PC-3 (cell line): ENCODE data around the gene TMEFF2. TPM values are rescaled to one million over a fixed set of nuclear protein-coding genes. Genes with fewer than 3 reads are reported as not detected.

Experiments used
- ATAC-seq: fragments of 200-7000 bp; cut with Tn5 transposase; 2 replicates; pipeline ENCODE4 v1.9.1; 2020; ENCODE audit warnings: mild to moderate bottlenecking, moderate library complexity
- BruUV-seq: library from RNA; stranded (reverse); fragments of 400-500 nt; replicated peaks from 2 replicates; lab custom pipeline; 2021; lab: Mats Ljungman, UMichigan
- CTCF ChIA-PET: fragments of 300-600 bp; sonication (Branson Sonifier 250); formaldehyde crosslinking; loops from one replicate; lab custom pipeline; 2022; ENCODE audit warnings: antibody characterized with exemption; lab: Charles Lee
- POLR2A ChIA-PET: fragments of 300-600 bp; sonication (Branson Sonifier 250); formaldehyde crosslinking; loops from one replicate; lab custom pipeline; 2022; ENCODE audit warnings: antibody characterized with exemption; ENCODE audit not compliant: unreplicated experiment; lab: Charles Lee
- DNase-seq: peaks from one replicate; pipeline ENCODE4 v3.0.0-alpha.2; 2015
- H2AFZ ChIP-seq: fragments of 300-600 bp; sonication (generic); 2 replicates; pipeline ENCODE4 v1.6.0; 2016; ENCODE audit warnings: antibody characterized with exemption, low read length
- H3F3A ChIP-seq: fragments of 300-600 bp; sonication (generic); one replicate; pipeline ENCODE4 v1.6.0; 2017; ENCODE audit warnings: antibody characterized with exemption, low read length, control low read depth, mild to moderate bottlenecking; ENCODE audit not compliant: unreplicated experiment
- H3K27ac ChIP-seq: fragments of 300-600 bp; sonication (generic); 2 replicates; pipeline ENCODE4 v1.5.1; 2016; ENCODE audit warnings: mild to moderate bottlenecking, low read length
- H3K27me3 ChIP-seq: fragments of 300-600 bp; sonication (generic); 2 replicates; pipeline ENCODE4 v1.6.1; 2016; ENCODE audit warnings: low read length, mixed read lengths
- H3K36me3 ChIP-seq: fragments of 300-600 bp; sonication (generic); 2 replicates; pipeline ENCODE4 v1.6.1; 2016; ENCODE audit warnings: low read depth, mixed run types, low read length, mixed read lengths
- H3K4me1 ChIP-seq: fragments of 300-600 bp; sonication (generic); 2 replicates; pipeline ENCODE4 v1.5.1; 2016; ENCODE audit warnings: low read length; ENCODE audit not compliant: insufficient read depth
- H3K4me2 ChIP-seq: fragments of 300-600 bp; sonication (generic); 2 replicates; pipeline ENCODE4 v1.6.0; 2016; ENCODE audit warnings: low read length
- H3K4me3 ChIP-seq: fragments of 300-600 bp; sonication (generic); 2 replicates; pipeline ENCODE4 v1.5.1; 2016; ENCODE audit warnings: mild to moderate bottlenecking, low read length, mixed read lengths
- H3K79me2 ChIP-seq: fragments of 300-600 bp; sonication (generic); 2 replicates; pipeline ENCODE4 v1.6.1; 2017; ENCODE audit warnings: low read length, mixed read lengths
- H3K9ac ChIP-seq: fragments of 300-600 bp; sonication (generic); 2 replicates; pipeline ENCODE4 v1.6.0; 2016; ENCODE audit warnings: mild to moderate bottlenecking, low read length
- H3K9me2 ChIP-seq: fragments of 300-600 bp; sonication (generic); replicated peaks from 2 replicates; pipeline ENCODE4 v1.6.1; 2016; ENCODE audit warnings: mixed run types, low read length, mixed read lengths
- H3K9me3 ChIP-seq: fragments of 300-600 bp; sonication (generic); 2 replicates; pipeline ENCODE4 v1.6.1; 2016; ENCODE audit warnings: low read length, mixed read lengths
- H4K20me1 ChIP-seq: fragments of 300-600 bp; sonication (generic); 2 replicates; pipeline ENCODE4 v1.6.1; 2016; ENCODE audit warnings: low read length, mixed read lengths
- EZH2 ChIP-seq: fragments of 300-600 bp; sonication (generic); IDR thresholded peaks from one replicate; pipeline ENCODE4 v1.6.1; 2017; ENCODE audit warnings: antibody characterized with exemption, mild to moderate bottlenecking, low read length; ENCODE audit not compliant: unreplicated experiment
- EZH2phosphoT487 ChIP-seq: fragments of 300-600 bp; sonication (generic); IDR thresholded peaks from 2 replicates; pipeline ENCODE4 v1.6.1; 2018; ENCODE audit warnings: mild to moderate bottlenecking, antibody characterized with exemption, low read length, borderline replicate concordance
- intact Hi-C: fragments of 100-400 bp; cut with micrococcal nuclease; formaldehyde crosslinking; loops from 2 replicates; pipeline ENCODE4 v1.9.0; 2023
- total RNA-seq: library from RNA; depleted of rRNA; stranded (reverse); fragments of >200 nt; gene quantifications from 2 replicates; pipeline ENCODE4 v1.2.3, GENCODE V29; 2014
- TF ChIP-seq, protein P1 (sequence below): fragments of 300-600 bp; sonication (generic); conservative IDR thresholded peaks from 2 replicates; pipeline ENCODE4 v1.5.1; 2017; ENCODE audit warnings: antibody characterized with exemption, low read depth, mild to moderate bottlenecking, low read length

Gene TMEFF2
- total RNA-seq, 1 experiment from 2014 or later, result not detected

DNA sequence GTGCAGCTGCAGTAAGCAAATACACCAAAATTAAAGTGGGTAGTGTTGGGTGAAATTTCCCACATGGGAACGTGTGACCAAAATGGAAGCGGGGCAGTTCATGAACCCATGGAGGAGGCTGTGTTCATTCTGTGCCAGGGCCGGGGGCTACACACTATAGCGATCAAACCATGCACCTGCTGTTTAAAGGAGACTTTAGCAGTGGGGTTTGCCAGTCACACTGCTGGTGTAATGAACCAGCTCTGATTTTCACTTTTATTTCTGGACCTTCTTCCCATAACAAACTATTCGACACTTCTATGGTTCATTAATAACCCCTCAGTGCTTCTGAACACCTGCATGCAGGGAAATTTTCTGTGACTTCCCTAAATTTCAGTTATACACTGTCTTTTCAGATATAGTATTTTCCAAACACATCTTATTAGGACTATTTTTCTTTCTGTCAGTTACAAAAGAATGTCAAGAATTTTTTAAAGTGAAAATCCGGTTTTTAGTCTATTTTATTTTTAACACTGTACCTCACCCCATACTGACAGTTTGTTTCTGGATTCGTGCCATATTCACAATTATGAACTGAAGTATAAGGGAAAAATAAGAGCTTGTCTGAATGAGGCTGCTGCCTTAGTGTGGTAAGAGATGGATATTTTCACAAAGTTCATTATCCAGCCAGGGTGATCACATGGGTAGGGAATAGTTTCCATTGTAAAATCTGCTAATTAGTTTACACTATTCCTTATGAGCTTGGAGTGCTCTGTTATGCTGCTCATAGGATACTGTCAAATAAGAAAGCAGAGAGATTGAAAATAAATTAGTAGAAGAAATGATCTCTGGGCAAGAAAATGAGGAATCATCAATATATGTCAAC lies 236.5 kb downstream of the TMEFF2 start:
- DNase-seq (no peak), ATAC-seq (no peak)
- Histone ChIP-seq H3K9me2 (no peaks in the 10 kb centered on the region), H2AFZ (no peak overlapping the region), H3F3A (no peaks in the 10 kb centered on the region), H3K9me3 (no peaks in the 10 kb centered on the region), H3K36me3 (no peaks in the 10 kb centered on the region), H3K4me2 (no peak overlapping the region), H4K20me1 (no peaks in the 10 kb centered on the region), H3K4me3 (no peak overlapping the region), H3K9ac (no peak overlapping the region), H3K27ac (no peak overlapping the region), H3K79me2 (no peaks in the 10 kb centered on the region), H3K4me1 (no peaks in the 10 kb centered on the region), H3K27me3 (no peaks in the 10 kb centered on the region)
- ChIA-PET CTCF (no interaction called here), POLR2A (no interaction called here)
- no peak for TF ChIP-seq EZH2
- TF ChIP-seq, protein P1, sequence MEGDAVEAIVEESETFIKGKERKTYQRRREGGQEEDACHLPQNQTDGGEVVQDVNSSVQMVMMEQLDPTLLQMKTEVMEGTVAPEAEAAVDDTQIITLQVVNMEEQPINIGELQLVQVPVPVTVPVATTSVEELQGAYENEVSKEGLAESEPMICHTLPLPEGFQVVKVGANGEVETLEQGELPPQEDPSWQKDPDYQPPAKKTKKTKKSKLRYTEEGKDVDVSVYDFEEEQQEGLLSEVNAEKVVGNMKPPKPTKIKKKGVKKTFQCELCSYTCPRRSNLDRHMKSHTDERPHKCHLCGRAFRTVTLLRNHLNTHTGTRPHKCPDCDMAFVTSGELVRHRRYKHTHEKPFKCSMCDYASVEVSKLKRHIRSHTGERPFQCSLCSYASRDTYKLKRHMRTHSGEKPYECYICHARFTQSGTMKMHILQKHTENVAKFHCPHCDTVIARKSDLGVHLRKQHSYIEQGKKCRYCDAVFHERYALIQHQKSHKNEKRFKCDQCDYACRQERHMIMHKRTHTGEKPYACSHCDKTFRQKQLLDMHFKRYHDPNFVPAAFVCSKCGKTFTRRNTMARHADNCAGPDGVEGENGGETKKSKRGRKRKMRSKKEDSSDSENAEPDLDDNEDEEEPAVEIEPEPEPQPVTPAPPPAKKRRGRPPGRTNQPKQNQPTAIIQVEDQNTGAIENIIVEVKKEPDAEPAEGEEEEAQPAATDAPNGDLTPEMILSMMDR, result no peak
- TF ChIP-seq EZH2phosphoT487, result no peak
- no TSS peak for BruUV-seq
- intact Hi-C loops, result no loop called here

DNA sequence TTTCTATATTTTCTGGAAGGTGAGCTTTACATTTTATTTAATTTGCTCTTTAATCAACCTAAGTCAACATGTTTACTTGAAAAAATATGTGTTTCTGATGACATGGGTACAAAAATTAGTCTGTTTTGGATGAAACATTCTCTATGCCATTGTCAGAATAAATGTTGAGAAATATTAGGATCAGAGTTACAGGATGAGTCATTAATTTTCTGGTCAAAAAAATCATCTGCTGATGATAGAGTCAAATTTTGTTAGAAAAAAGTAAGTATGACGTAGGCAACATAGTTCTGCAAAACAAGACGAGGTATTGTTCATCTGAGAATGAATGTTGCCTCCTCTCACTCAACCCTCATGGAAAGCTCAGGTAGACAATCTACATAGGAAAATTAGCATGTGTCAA lies 240.3 kb downstream of the TMEFF2 start:
- Histone ChIP-seq H3K9me2 (no peaks in the 10 kb centered on the region), H3K27me3 (no peaks in the 10 kb centered on the region), H3K36me3 (no peaks in the 10 kb centered on the region), H2AFZ (no peak overlapping the region), H3K9me3 (no peaks in the 10 kb centered on the region), H3K9ac (no peak overlapping the region), H3F3A (no peaks in the 10 kb centered on the region), H4K20me1 (no peaks in the 10 kb centered on the region), H3K79me2 (no peaks in the 10 kb centered on the region), H3K4me1 (peaks cover 6% of the 10 kb centered on the region; the same call in 1 of the 2 replicates), H3K4me3 (no peak overlapping the region), H3K4me2 (no peak overlapping the region), H3K27ac (no peak overlapping the region)
- intact Hi-C loops, result no loop called here
- no peak for TF ChIP-seq EZH2phosphoT487
- TF ChIP-seq, protein P1, result no peak
- no peak for TF ChIP-seq EZH2
- ChIA-PET CTCF (no interaction called here), POLR2A (no interaction called here)
- DNase-seq, result no peak
- BruUV-seq, result no TSS peak
- ATAC-seq, result no peak
